ENCODE data around the gene NXPH1.

DNA sequence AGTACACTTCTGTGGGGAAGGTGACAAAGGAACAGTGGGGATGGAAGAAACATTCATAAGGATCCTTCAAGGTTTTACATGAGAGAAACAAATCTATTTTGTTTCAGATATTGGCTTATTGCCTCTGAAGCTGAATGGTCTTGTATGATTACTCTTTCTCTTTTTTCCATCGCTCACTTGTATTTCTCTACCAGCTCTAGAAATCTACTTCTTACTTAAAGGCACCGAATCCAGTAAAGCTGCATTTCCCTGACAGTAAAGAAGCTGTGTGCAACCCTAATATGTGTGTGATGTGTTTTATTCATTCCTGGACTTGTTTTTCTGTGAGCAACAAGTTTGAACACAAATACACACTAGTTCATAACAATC lies 45.2 kb upstream of the NXPH1 start:
- TF ChIP-seq, protein P1, sequence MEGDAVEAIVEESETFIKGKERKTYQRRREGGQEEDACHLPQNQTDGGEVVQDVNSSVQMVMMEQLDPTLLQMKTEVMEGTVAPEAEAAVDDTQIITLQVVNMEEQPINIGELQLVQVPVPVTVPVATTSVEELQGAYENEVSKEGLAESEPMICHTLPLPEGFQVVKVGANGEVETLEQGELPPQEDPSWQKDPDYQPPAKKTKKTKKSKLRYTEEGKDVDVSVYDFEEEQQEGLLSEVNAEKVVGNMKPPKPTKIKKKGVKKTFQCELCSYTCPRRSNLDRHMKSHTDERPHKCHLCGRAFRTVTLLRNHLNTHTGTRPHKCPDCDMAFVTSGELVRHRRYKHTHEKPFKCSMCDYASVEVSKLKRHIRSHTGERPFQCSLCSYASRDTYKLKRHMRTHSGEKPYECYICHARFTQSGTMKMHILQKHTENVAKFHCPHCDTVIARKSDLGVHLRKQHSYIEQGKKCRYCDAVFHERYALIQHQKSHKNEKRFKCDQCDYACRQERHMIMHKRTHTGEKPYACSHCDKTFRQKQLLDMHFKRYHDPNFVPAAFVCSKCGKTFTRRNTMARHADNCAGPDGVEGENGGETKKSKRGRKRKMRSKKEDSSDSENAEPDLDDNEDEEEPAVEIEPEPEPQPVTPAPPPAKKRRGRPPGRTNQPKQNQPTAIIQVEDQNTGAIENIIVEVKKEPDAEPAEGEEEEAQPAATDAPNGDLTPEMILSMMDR (IDR thresholded peaks at IDR 0.05; ENCODE audit: low read depth, low read length): no peak
- TF ChIP-seq EZH2phosphoT487 (IDR thresholded peaks at IDR 0.05; ENCODE audit: low read depth): no peak

All from OCI-LY3 (cell line).